Sigmoid colon (tissue), 4 donors: Measurements from ENCODE around the gene RIMKLB.

Experiments
- EP300 ChIP-seq, 4 donors: sonication (generic); formaldehyde crosslinking; IDR thresholded peaks; one replicate each; pipeline ENCODE4 v1.6.1; 2017; ENCODE audit warnings: antibody characterized with exemption in 4 of 4
- POLR2A ChIP-seq, 2 donors: fragments of 450-650 bp; IDR thresholded peaks; one replicate each; pipeline ENCODE4 v1.6.1; 2016; ENCODE audit warnings: antibody characterized with exemption in 2 of 2, mild to moderate bottlenecking in 2 of 2, moderate library complexity in 2 of 2
- POLR2AphosphoS5 ChIP-seq, 4 donors: sonication (generic); formaldehyde crosslinking; IDR thresholded peaks; one replicate each; pipeline ENCODE4 v1.6.1; 2017; ENCODE audit warnings: antibody characterized with exemption in 4 of 4

DNA sequence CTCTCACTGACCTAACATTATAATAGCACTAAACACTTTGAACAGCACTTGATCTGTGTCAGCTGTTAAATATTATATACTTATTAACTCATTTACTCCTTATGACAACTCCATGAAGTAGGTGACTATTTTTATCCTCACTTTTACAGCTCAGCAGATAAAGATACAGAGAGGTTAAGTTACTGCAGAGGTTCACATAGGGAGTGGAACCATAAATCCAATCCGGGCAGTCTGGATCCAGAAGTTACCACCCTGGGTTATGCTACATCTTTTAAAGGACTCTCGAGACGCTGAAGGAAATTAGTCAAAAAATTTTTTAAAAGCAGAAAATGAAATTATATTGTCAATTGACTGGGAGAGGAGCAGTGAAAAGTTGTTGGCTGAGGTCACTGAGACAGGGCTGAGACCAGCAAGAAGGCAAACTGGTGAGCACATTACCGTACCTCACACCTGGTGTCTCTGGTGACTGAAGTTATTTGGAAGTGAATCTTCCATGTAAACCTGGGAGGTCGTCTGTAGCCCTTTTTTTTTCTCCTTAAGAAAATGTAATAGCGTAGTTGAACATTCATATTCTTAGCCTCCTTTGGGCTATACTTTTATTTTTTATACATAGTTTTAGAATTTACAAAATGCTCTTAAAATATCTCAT lies 1.2 kb upstream of the RIMKLB start:
- TF ChIP-seq POLR2AphosphoS5 (IDR thresholded peaks at IDR 0.05), result no peak
- TF ChIP-seq EP300 (IDR thresholded peaks at IDR 0.05), result no peak
- no peak for TF ChIP-seq POLR2A (IDR thresholded peaks at IDR 0.05)
